Astrocyte of the cerebellum (primary cell): Measurements from ENCODE around the gene MGST2.

ENCODE experiments used
- DNase-seq: peaks from one replicate; pipeline ENCODE4 v3.0.0-alpha.2; 2011; ENCODE audit warnings: low read depth
- H3K4me3 ChIP-seq: 2 replicates; pipeline ENCODE4 v1.5.1; 2011; ENCODE audit warnings: mild to moderate bottlenecking, low read depth, low read length, moderate library complexity
- CTCF ChIP-seq: IDR thresholded peaks from 2 replicates; pipeline ENCODE4 v1.5.1; 2012; ENCODE audit warnings: low read length, low read depth, moderate library complexity, mild to moderate bottlenecking; ENCODE audit errors: missing control alignments
- in situ Hi-C: cut with HindIII; loops from 2 replicates; pipeline ENCODE4 v1.10.0; 2017; ENCODE audit warnings: low sequenced_read_pairs

Gene MGST2

DNA sequence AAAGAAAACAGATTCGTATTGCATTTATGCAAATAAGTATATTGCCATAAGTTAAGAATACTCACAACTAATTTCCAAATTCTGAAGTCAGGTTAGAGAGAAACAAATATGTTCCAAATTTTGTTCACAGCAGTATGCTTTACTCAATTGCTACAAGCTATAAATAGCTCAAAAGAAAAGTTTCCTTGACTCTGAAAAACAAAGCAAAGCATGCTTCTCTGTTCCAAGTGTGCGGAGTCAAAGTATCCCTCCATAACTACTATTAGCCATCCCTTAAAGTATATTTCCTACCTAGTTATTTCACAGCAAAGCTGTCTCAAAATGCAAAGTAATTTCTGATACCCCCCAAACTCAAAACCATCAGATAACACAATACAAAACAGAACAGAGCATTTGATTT lies 47.3 kb downstream of the MGST2 start:
- in situ Hi-C loops = no loop called here
- no peak for TF ChIP-seq CTCF
- no peak for DNase-seq
- H3K4me3 ChIP-seq = no peak overlapping the region

GRCh38 chr4:139715746-139716391 lies 50.2 kb downstream of the MGST2 start:
- TF ChIP-seq CTCF = no peak
- no peak overlapping the region for H3K4me3 ChIP-seq
- in situ Hi-C loops = no loop called here
- no peak for DNase-seq

DNA sequence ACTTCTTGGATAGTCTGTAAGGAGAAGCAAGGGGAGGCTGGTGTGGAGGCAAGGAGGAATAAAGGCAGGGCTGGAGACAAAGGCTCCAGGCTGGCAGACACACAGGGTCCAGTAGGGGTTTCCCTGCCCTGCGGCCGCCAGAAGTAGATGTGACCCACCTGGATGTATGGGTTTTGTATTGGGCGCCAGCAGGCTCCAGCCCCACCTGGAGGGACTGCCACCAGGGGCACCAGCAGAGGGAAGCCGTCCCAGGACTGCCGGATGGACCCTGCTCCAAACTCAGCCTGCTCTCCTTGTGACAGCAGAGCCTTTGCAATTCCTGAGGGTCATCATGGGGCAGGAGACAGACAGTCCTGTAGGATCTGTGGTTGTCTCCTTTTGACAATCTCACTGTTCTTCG lies 52.7 kb downstream of the MGST2 start:
- in situ Hi-C loops = no loop called here
- no peak overlapping the region for H3K4me3 ChIP-seq
- no peak for TF ChIP-seq CTCF
- no peak for DNase-seq

DNA sequence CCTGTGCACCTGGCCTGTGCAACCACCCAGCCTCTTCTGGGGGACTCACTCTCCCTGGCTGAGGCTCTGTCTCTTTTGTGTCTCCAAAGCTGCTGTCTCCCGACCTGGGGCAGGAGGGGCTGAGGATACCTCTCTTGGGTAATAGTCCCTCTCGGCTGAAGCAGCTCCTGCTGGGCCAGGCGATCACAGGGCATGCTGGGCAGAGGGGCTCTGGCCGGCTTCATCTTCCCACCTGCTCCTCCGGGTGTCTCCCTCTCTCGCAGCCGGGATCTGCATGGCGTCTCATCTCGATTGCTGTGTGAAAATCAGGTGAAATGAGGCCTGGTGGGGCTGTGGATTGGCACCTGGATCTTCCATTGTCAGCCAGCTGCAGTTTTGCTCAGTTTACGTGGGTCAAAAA lies 53.2 kb downstream of the MGST2 start:
- TF ChIP-seq CTCF = no peak
- in situ Hi-C loops = no loop called here
- no peak for DNase-seq
- no peak overlapping the region for H3K4me3 ChIP-seq

DNA sequence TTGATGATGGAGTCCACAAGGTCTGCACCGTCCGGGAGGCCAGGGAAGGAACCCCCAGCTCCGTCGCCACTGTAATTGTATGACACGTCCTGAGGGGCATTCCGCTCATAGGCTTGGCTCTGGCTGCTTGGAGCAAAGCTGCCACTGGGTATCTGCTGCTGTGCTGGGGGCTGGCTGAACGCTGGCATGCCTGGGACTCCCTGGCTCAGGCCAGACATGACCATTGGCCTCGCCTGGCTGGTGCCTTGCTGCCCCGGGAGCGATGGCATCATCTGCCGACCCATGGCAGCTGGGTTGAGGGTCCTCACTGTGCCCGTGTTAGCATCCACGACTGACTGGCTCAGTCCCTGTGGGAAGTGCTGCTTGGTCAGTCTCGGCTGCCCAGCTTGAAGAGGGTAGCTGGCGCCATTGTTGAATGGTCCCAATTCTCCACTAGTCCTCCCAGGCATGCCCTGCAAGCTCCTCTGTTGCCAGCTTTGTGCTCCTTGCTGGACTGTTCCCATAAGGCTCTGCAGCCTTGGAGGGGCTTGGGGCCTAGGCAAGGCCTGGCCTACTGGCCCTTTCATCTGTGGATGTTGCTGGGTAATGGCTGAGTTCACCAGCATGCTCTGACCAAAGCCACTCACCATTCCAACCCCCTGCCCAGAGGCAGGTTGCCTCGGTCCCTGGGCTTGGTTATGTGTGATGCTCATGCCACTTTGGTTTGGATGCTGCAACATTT lies 53.9 kb downstream of the MGST2 start:
- H3K4me3 ChIP-seq = no peak overlapping the region
- no peak for DNase-seq
- TF ChIP-seq CTCF = no peak
- in situ Hi-C loops = no loop called here

GRCh38 chr4:139720806-139721205 lies 55.2 kb downstream of the MGST2 start:
- DNase-seq = no peak
- no peak for TF ChIP-seq CTCF
- in situ Hi-C loops = no loop called here
- H3K4me3 ChIP-seq = no peak overlapping the region
